SU-DHL-6 (cell line): Measurements from ENCODE around the gene SLC4A8.

Experiments used
- H2AFZ ChIP-seq: fragments of 200-600 bp; sonication (generic); 2 replicates; pipeline ENCODE4 v1.6.1; 2014; ENCODE audit warnings: low read depth, mild to moderate bottlenecking, moderate library complexity, mixed read lengths, antibody characterized with exemption, low read length; ENCODE audit not compliant: severe bottlenecking
- H3F3A ChIP-seq: fragments of 200-600 bp; shearing (Covaris generic); 2 replicates; pipeline ENCODE4 v1.6.0; 2016; ENCODE audit warnings: antibody characterized with exemption, mild to moderate bottlenecking; ENCODE audit not compliant: insufficient read depth
- H3K27ac ChIP-seq: fragments of 200-600 bp; sonication (generic); 2 replicates; pipeline ENCODE4 v1.5.1; 2016; ENCODE audit warnings: low read depth, mild to moderate bottlenecking, low read length, moderate library complexity, mixed read lengths
- H3K27me3 ChIP-seq: fragments of 200-600 bp; sonication (generic), shearing (Covaris generic); 2 replicates; pipeline ENCODE4 v1.6.0; 2014; ENCODE audit warnings: mild to moderate bottlenecking, low read length
- H3K36me3 ChIP-seq: fragments of 200-600 bp; sonication (generic); 2 replicates; pipeline ENCODE4 v1.6.1; 2014; ENCODE audit warnings: mild to moderate bottlenecking, low read length, mixed read lengths
- H3K4me2 ChIP-seq: fragments of 300-600, 200-600 bp; shearing (Covaris generic), sonication (generic); 2 replicates; pipeline ENCODE4 v1.6.0; 2014; ENCODE audit warnings: low read length, low read depth, mild to moderate bottlenecking; ENCODE audit not compliant: poor library complexity, severe bottlenecking
- H3K4me3 ChIP-seq: fragments of 200-600 bp; sonication (generic); 2 replicates; pipeline ENCODE4 v1.5.1; 2014; ENCODE audit warnings: antibody characterized with exemption, low read length, mild to moderate bottlenecking, mixed read lengths; ENCODE audit not compliant: insufficient read depth, poor library complexity, severe bottlenecking
- H3K79me2 ChIP-seq: fragments of 200-600 bp; sonication (generic); 2 replicates; pipeline ENCODE4 v1.6.1; 2014; ENCODE audit warnings: mild to moderate bottlenecking, low read length, moderate library complexity; ENCODE audit not compliant: insufficient read depth
- H3K9ac ChIP-seq: fragments of 200-600 bp; sonication (generic); 2 replicates; pipeline ENCODE4 v1.7.0; 2014; ENCODE audit warnings: mild to moderate bottlenecking, low read length
- H3K9me2 ChIP-seq: fragments of 200-600 bp; sonication (generic); replicated peaks from 2 replicates; pipeline ENCODE4 v1.6.1; 2014; ENCODE audit warnings: low read length; ENCODE audit not compliant: insufficient read depth
- H3K9me3 ChIP-seq: fragments of 200-600 bp; sonication (generic); 2 replicates; pipeline ENCODE4 v1.6.1; 2014; ENCODE audit warnings: low read length, mixed read lengths; ENCODE audit not compliant: insufficient read depth
- H4K20me1 ChIP-seq: fragments of 200-600 bp; sonication (generic); 2 replicates; pipeline ENCODE4 v1.6.1; 2014; ENCODE audit warnings: low read depth, mild to moderate bottlenecking, antibody characterized with exemption, low read length, moderate library complexity, mixed read lengths
- EZH2phosphoT487 ChIP-seq: fragments of 200-600 bp; sonication (generic), shearing (Covaris generic); conservative IDR thresholded peaks from 2 replicates; pipeline ENCODE4 v1.6.1; 2018; ENCODE audit warnings: mild to moderate bottlenecking, antibody characterized with exemption, low read length, moderate library complexity, mixed read lengths
- TF ChIP-seq, protein P1 (sequence below): fragments of 200-600 bp; sonication (generic); IDR thresholded peaks from one replicate; pipeline ENCODE4 v1.5.1; 2017; ENCODE audit warnings: antibody characterized with exemption, mild to moderate bottlenecking, low read length, moderate library complexity; ENCODE audit not compliant: insufficient read depth, poor library complexity, severe bottlenecking

SLC4A8 gene

DNA sequence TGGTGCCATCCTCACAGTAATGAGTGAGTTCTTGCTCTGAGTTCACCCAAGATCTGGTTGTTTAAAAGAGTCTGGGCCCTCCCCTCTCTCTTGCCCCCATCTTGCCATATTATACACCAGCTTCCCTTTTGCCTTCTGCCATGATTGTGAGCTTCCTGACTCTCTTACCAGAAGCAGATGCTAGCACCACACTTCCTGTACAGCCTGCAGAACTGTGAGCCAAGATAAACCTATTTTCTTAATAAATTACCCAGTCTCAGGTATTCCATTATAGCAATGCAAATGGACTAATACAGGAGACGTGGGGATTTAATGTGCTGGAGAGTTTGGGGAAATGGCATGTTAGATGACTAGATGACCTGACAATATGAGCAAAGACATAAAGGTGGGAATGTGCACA lies 12.8 kb downstream of the SLC4A8 start:
- TF ChIP-seq EZH2phosphoT487 = no peak
- TF ChIP-seq, protein P1, sequence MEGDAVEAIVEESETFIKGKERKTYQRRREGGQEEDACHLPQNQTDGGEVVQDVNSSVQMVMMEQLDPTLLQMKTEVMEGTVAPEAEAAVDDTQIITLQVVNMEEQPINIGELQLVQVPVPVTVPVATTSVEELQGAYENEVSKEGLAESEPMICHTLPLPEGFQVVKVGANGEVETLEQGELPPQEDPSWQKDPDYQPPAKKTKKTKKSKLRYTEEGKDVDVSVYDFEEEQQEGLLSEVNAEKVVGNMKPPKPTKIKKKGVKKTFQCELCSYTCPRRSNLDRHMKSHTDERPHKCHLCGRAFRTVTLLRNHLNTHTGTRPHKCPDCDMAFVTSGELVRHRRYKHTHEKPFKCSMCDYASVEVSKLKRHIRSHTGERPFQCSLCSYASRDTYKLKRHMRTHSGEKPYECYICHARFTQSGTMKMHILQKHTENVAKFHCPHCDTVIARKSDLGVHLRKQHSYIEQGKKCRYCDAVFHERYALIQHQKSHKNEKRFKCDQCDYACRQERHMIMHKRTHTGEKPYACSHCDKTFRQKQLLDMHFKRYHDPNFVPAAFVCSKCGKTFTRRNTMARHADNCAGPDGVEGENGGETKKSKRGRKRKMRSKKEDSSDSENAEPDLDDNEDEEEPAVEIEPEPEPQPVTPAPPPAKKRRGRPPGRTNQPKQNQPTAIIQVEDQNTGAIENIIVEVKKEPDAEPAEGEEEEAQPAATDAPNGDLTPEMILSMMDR = no peak
- H3K27me3 ChIP-seq = no peaks in the 10 kb centered on the region
- no peak overlapping the region for H3K4me3 ChIP-seq
- H4K20me1 ChIP-seq = no peaks in the 10 kb centered on the region; the same call in 1 of the 2 replicates
- H3K9me3 ChIP-seq = no peaks in the 10 kb centered on the region
- H3K79me2 ChIP-seq = no peaks in the 10 kb centered on the region
- no peaks in the 10 kb centered on the region for H3F3A ChIP-seq
- no peak overlapping the region for H3K9ac ChIP-seq
- no peak overlapping the region for H3K27ac ChIP-seq
- no peaks in the 10 kb centered on the region for H3K36me3 ChIP-seq
- no peaks in the 10 kb centered on the region for H3K9me2 ChIP-seq
- H3K4me2 ChIP-seq = no peak overlapping the region
- H2AFZ ChIP-seq = no peak overlapping the region

DNA sequence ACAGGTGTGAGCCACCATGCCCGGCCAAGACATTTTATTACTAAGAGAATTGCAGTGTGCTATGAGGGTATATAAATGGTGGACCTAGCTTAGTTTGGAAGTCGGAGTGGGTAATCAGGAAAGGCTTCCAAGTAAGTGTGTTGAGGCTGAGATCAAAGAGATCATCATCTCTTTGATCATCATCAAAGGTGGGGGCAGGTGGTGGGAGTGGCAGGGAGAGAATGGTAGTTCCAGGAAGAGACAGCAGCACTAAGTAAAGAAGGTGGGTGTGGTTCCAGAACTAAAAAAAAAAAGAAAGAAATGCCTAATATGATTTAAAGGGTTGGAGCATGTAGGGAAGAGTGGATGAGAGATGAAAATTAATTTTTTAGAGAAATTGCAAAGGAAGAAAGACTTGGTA lies 14.7 kb downstream of the SLC4A8 start:
- H3F3A ChIP-seq = no peaks in the 10 kb centered on the region
- no peaks in the 10 kb centered on the region for H3K9me3 ChIP-seq
- no peak overlapping the region for H3K4me3 ChIP-seq
- H3K27ac ChIP-seq = no peak overlapping the region
- no peak overlapping the region for H3K9ac ChIP-seq
- H4K20me1 ChIP-seq = no peaks in the 10 kb centered on the region; the same call in 1 of the 2 replicates
- H3K36me3 ChIP-seq = no peaks in the 10 kb centered on the region
- no peaks in the 10 kb centered on the region for H3K79me2 ChIP-seq
- H3K9me2 ChIP-seq = no peaks in the 10 kb centered on the region
- H2AFZ ChIP-seq = no peak overlapping the region
- TF ChIP-seq, protein P1 = no peak
- no peak for TF ChIP-seq EZH2phosphoT487
- no peak overlapping the region for H3K4me2 ChIP-seq
- H3K27me3 ChIP-seq = no peaks in the 10 kb centered on the region

DNA sequence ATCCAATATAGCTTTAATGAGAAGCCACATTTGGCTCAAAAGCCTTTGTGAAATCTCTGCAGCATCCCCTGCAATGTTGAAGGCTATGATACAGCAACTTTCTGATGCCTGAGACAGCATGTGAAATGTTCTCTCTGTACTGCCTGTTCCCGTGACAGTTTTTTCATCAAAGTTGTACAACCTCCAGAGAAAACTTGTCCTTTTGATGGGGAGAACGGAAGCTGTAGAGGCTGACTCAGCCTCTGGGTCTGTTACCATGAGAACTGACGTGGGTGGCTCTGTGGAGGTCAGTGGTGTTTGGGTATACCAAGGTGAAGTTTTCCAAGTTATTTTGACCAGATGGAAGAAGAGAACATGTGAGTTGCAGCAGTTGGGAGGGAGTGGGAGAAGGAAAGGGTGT lies 17.0 kb downstream of the SLC4A8 start:
- Histone ChIP-seq H3F3A (no peaks in the 10 kb centered on the region), H2AFZ (no peak overlapping the region), H3K27me3 (no peaks in the 10 kb centered on the region), H3K9me3 (no peaks in the 10 kb centered on the region), H3K9ac (no peak overlapping the region), H3K36me3 (no peaks in the 10 kb centered on the region), H3K79me2 (no peaks in the 10 kb centered on the region), H4K20me1 (no peaks in the 10 kb centered on the region), H3K4me3 (no peak overlapping the region), H3K9me2 (no peaks in the 10 kb centered on the region), H3K27ac (no peak overlapping the region), H3K4me2 (no peak overlapping the region)
- no peak for TF ChIP-seq EZH2phosphoT487
- TF ChIP-seq, protein P1 = no peak
